Muscle layer of colon (tissue), 2 donors: ENCODE measurements around the gene TMED1.
"Not testable (repeated sequence)": the region's sequence is repeated elsewhere in the genome, so short reads cannot be mapped to it uniquely, and the experiment has no call there.

Experiments
- H3K27ac ChIP-seq: one replicate; pipeline ENCODE4 v1.7.0; 2013; ENCODE audit warnings: low read depth, mild to moderate bottlenecking, low read length, moderate library complexity
- H3K27me3 ChIP-seq, 2 donors: one replicate each; pipeline ENCODE4 v1.7.0; 2013; ENCODE audit warnings: low read length in 2 of 2, mild to moderate bottlenecking in 2 of 2; ENCODE audit not compliant: insufficient read depth in 2 of 2, control insufficient read depth in 1 of 2
- H3K36me3 ChIP-seq: one replicate; pipeline ENCODE4 v1.7.0; 2013; ENCODE audit warnings: mild to moderate bottlenecking, low read length; ENCODE audit not compliant: insufficient read depth
- H3K4me1 ChIP-seq: one replicate; pipeline ENCODE4 v1.7.0; 2013; ENCODE audit warnings: mild to moderate bottlenecking, low read length; ENCODE audit not compliant: insufficient read depth
- H3K4me3 ChIP-seq, 2 donors: one replicate each; pipeline ENCODE4 v1.7.0; 2013; ENCODE audit warnings: low read length in 2 of 2, low read depth in 1 of 2, mild to moderate bottlenecking in 1 of 2, moderate library complexity in 1 of 2
- H3K9ac ChIP-seq: one replicate; pipeline ENCODE4 v1.7.0; 2013; ENCODE audit warnings: low read length
- H3K9me3 ChIP-seq: one replicate; pipeline ENCODE4 v1.7.0; 2013; ENCODE audit warnings: mild to moderate bottlenecking, low read length
- donor health status: abdominal sarcoma.
- donor health status: Adenocarcinoma of cecum.

The TMED1 gene

GRCh38 chr19:10858204-10858828 is 22.3 kb upstream of the TMED1 start:
- Histone ChIP-seq H3K36me3 (no peaks in the 10 kb centered on the region), H3K4me1 (no peaks in the 10 kb centered on the region), H3K27ac (no peak overlapping the region), H3K9me3 (no peaks in the 10 kb centered on the region), H3K4me3 (no peak overlapping the region), H3K27me3 (no peaks in the 10 kb centered on the region), H3K9ac (no peak overlapping the region)

GRCh38 chr19:10856899-10857298 is 20.9 kb upstream of the TMED1 start:
- H3K4me1 ChIP-seq, H3K36me3 ChIP-seq, H3K9me3 ChIP-seq, H3K27ac ChIP-seq, H3K27me3 ChIP-seq, H3K4me3 ChIP-seq, H3K9ac ChIP-seq: not testable (repeated sequence)

GRCh38 chr19:10855879-10856522 is 20.0 kb upstream of the TMED1 start:
- H3K4me1 ChIP-seq = no peaks in the 10 kb centered on the region

GRCh38 chr19:10854350-10855089 is 18.5 kb upstream of the TMED1 start:
- no peaks in the 10 kb centered on the region for H3K9me3 ChIP-seq
- H3K4me3 ChIP-seq = no peak overlapping the region
- H3K4me1 ChIP-seq = no peaks in the 10 kb centered on the region
- no peaks in the 10 kb centered on the region for H3K36me3 ChIP-seq
- H3K27me3 ChIP-seq = no peaks in the 10 kb centered on the region
- no peak overlapping the region for H3K27ac ChIP-seq
- H3K9ac ChIP-seq = no peak overlapping the region

More at GRCh38 chr19:10855879-10856522, 20.0 kb upstream of the TMED1 start:
- H3K27me3 ChIP-seq = no peaks in the 10 kb centered on the region
- no peaks in the 10 kb centered on the region for H3K9me3 ChIP-seq
- no peak overlapping the region for H3K4me3 ChIP-seq
- no peak overlapping the region for H3K9ac ChIP-seq
- H3K27ac ChIP-seq = no peak overlapping the region
- no peaks in the 10 kb centered on the region for H3K36me3 ChIP-seq

- no peaks in the 10 kb centered on the region for H3K27me3 ChIP-seq
- no peaks in the 10 kb centered on the region for H3K9me3 ChIP-seq
- no peaks in the 10 kb centered on the region for H3K36me3 ChIP-seq
- H3K4me3 ChIP-seq = no peak overlapping the region
- no peaks in the 10 kb centered on the region for H3K4me1 ChIP-seq
- no peak overlapping the region for H3K27ac ChIP-seq
- no peak overlapping the region for H3K9ac ChIP-seq
These were observed 16.9 kb upstream of the TMED1 start for GRCh38 chr19:10852941-10853340.

- Histone ChIP-seq H3K27ac (no peak overlapping the region), H3K27me3 (no peaks in the 10 kb centered on the region), H3K36me3 (no peaks in the 10 kb centered on the region), H3K9ac (no peak overlapping the region), H3K4me3 (no peak overlapping the region), H3K4me1 (no peaks in the 10 kb centered on the region), H3K9me3 (no peaks in the 10 kb centered on the region)
These were observed 16.2 kb upstream of the TMED1 start for GRCh38 chr19:10852098-10852800.

GRCh38 chr19:10850631-10851030 is 14.6 kb upstream of the TMED1 start:
- Histone ChIP-seq H3K36me3 (no peaks in the 10 kb centered on the region), H3K9ac (no peak overlapping the region), H3K4me3 (no peak overlapping the region), H3K9me3 (no peaks in the 10 kb centered on the region), H3K4me1 (no peaks in the 10 kb centered on the region), H3K27ac (no peak overlapping the region), H3K27me3 (no peaks in the 10 kb centered on the region)

- Histone ChIP-seq H3K9ac (no peak within 1 kb of the TSS), H3K4me3 (no peak within 1 kb of the TSS)
These were observed 12.3 kb upstream of the TMED1 start, which contains the start of gene C19orf38 for GRCh38 chr19:10848230-10848856. Gene C19orf38 (plus strand): TSS chr19:10848415. CDS start chr19:10848509, 94 bp downstream.

GRCh38 chr19:10846500-10847202 is 10.6 kb upstream of the TMED1 start:
- Histone ChIP-seq H3K9me3 (no peaks in the 10 kb centered on the region), H3K4me3 (no peak overlapping the region), H3K27ac (no peak overlapping the region)

More at GRCh38 chr19:10848230-10848856, 12.3 kb upstream of the TMED1 start, which contains the start of gene C19orf38:
- Histone ChIP-seq H3K9me3 (no peaks in the 10 kb centered on the region), H3K27me3 (no peaks in the 10 kb centered on the region), H3K4me1 (no peaks in the 10 kb centered on the region), H3K36me3 (no peaks in the 10 kb centered on the region), H3K27ac (no peak within 1 kb of the TSS)

GRCh38 chr19:10842788-10843187 is 6.8 kb upstream of the TMED1 start:
- H3K27ac ChIP-seq = no peak overlapping the region

More at GRCh38 chr19:10846500-10847202, 10.6 kb upstream of the TMED1 start:
- H3K27me3 ChIP-seq = no peaks in the 10 kb centered on the region
- no peaks in the 10 kb centered on the region for H3K4me1 ChIP-seq
- no peaks in the 10 kb centered on the region for H3K36me3 ChIP-seq
- H3K9ac ChIP-seq = no peak overlapping the region

More at GRCh38 chr19:10842788-10843187, 6.8 kb upstream of the TMED1 start:
- Histone ChIP-seq H3K27me3 (no peaks in the 10 kb centered on the region), H3K36me3 (no peaks in the 10 kb centered on the region), H3K9ac (no peak overlapping the region), H3K4me1 (no peaks in the 10 kb centered on the region), H3K9me3 (no peaks in the 10 kb centered on the region), H3K4me3 (no peak overlapping the region)
